ENCODE results near the gene ALDH3B2. TPM values are rescaled to one million over a fixed set of nuclear protein-coding genes. Genes with fewer than 3 reads are reported as not detected.

ALDH3B2 gene
- total and polyA plus RNA-seq, 8 donors = 0.89 to 23.5 TPM; not detected in 6

DNA sequence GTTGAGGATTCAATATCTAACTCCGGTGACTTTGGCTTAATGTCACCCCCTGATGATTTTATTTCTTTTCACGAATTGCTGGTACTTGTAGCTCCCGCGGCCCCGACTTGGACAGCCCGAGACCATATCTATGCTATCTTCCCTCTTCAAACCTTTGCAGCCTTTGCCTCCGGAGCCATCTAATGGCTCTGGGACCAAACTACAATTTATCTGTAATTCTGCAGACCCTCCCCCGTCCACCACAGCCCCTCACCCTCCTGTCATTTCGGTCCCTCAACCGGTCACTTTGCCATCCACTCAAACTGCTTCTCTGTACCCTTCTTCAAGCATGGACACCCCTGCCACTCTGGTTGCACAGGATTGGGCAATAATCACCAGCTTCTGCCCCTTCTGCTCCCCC lies 25.7 kb upstream of the ALDH3B2 start:
- H3K9me3 ChIP-seq = peaks cover 0 to 7% (median 3%) of the 10 kb centered on the region in 4 donors
- H3K4me3 ChIP-seq = no peak overlapping the region
- TF ChIP-seq EP300 (IDR thresholded peaks at IDR 0.05) (no peak), POLR2A (IDR thresholded peaks at IDR 0.05) (no peak), POLR2AphosphoS5 (IDR thresholded peaks at IDR 0.05) (no peak), CTCF (IDR thresholded peaks at IDR 0.05) (no peak)
- DNase-seq = no peak
- peaks cover 0 to 8% (median 0%) of the 10 kb centered on the region in 4 donors for H3K4me1 ChIP-seq
- peaks cover 0 to 40% (median 0%) of the 10 kb centered on the region in 3 donors for H3K27me3 ChIP-seq
- WGBS, 5 donors = 70 to 77% (median 74%) methylated on average over 10 of the region's 10 CpGs
- intact Hi-C loops (cut with DNase I; ENCODE audit: low total_unique reads) = no loop called here
- no peak overlapping the region for H3K27ac ChIP-seq
- no peaks in the 10 kb centered on the region for H3K36me3 ChIP-seq

- TF ChIP-seq CTCF (IDR thresholded peaks at IDR 0.05) (no peak), POLR2A (IDR thresholded peaks at IDR 0.05) (no peak), POLR2AphosphoS5 (IDR thresholded peaks at IDR 0.05) (no peak), EP300 (IDR thresholded peaks at IDR 0.05) (no peak)
- DNase-seq = no peak
Observed at GRCh38 chr11:67699521-67699920, 25.1 kb upstream of the ALDH3B2 start.

GRCh38 chr11:67698247-67698646 lies 23.8 kb upstream of the ALDH3B2 start:
- DNase-seq = no peak
- H3K27me3 ChIP-seq = peaks cover 0 to 35% (median 0%) of the 10 kb centered on the region in 3 donors
- TF ChIP-seq POLR2A (IDR thresholded peaks at IDR 0.05) = no peak
- no peak for TF ChIP-seq POLR2AphosphoS5 (IDR thresholded peaks at IDR 0.05)
- H3K27ac ChIP-seq = no peak overlapping the region
- H3K9me3 ChIP-seq = peaks cover 0 to 7% (median 3%) of the 10 kb centered on the region in 4 donors
- peaks cover 0 to 1% (median 0%) of the 10 kb centered on the region in 4 donors for H3K4me1 ChIP-seq
- H3K36me3 ChIP-seq = no peaks in the 10 kb centered on the region
- intact Hi-C loops (cut with DNase I; ENCODE audit: low total_unique reads) = no loop called here
- no peak overlapping the region for H3K4me3 ChIP-seq
- 73 to 85% (median 78%) methylated on average over 5 to 6 of the region's 6 CpGs for WGBS, 5 donors

More at GRCh38 chr11:67699521-67699920, 25.1 kb upstream of the ALDH3B2 start:
- Histone ChIP-seq H3K4me1 (peaks cover 0 to 8% (median 0%) of the 10 kb centered on the region in 4 donors), H3K9me3 (peaks cover 0 to 7% (median 3%) of the 10 kb centered on the region in 4 donors), H3K4me3 (no peak overlapping the region), H3K27me3 (peaks cover 0 to 43% (median 0%) of the 10 kb centered on the region in 3 donors), H3K27ac (no peak overlapping the region), H3K36me3 (no peaks in the 10 kb centered on the region)
- intact Hi-C loops (cut with DNase I; ENCODE audit: low total_unique reads) = no loop called here
- WGBS, 5 donors = 65 to 73% (median 69%) methylated on average over 10 of the region's 10 CpGs

DNA sequence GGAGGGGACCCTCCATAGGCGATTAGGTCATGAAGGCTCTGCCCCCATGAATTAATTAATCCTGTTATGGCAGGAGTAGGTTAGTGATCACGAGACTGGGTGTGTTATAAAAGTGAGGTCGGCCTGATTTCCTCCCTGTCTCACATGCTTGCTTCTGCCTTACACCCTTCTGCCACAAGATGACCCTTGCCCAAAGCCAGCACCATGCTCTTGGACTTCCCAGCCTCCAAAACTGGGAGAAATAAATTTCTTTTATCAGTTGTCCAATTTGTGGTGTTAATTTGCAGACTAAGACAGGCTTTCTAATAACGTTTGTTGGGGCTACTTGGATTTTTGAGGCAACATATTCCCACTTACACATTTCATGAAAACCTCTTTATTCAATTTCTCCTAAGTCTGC lies 23.4 kb upstream of the ALDH3B2 start:
- peaks cover 0 to 35% (median 0%) of the 10 kb centered on the region in 3 donors for H3K27me3 ChIP-seq
- DNase-seq = no peak
- H3K9me3 ChIP-seq = peaks cover 0 to 7% (median 3%) of the 10 kb centered on the region in 4 donors
- H3K36me3 ChIP-seq = no peaks in the 10 kb centered on the region
- no peak for TF ChIP-seq EP300 (IDR thresholded peaks at IDR 0.05)
- no peak for TF ChIP-seq CTCF (IDR thresholded peaks at IDR 0.05)
- no peak for TF ChIP-seq POLR2A (IDR thresholded peaks at IDR 0.05)
- no peak for TF ChIP-seq POLR2AphosphoS5 (IDR thresholded peaks at IDR 0.05)
- 82 to 93% (median 91%) methylated on average over 4 of the region's 4 CpGs for WGBS, 5 donors
- intact Hi-C loops (cut with DNase I; ENCODE audit: low total_unique reads) = no loop called here
- H3K27ac ChIP-seq = no peak overlapping the region
- no peak overlapping the region for H3K4me3 ChIP-seq
- H3K4me1 ChIP-seq = no peaks in the 10 kb centered on the region

GRCh38 chr11:67696998-67697397 lies 22.6 kb upstream of the ALDH3B2 start:
- Histone ChIP-seq H3K9me3 (peaks cover 0 to 7% (median 3%) of the 10 kb centered on the region in 4 donors), H3K4me1 (no peaks in the 10 kb centered on the region), H3K36me3 (no peaks in the 10 kb centered on the region), H3K27me3 (peaks cover 0 to 35% (median 0%) of the 10 kb centered on the region in 3 donors), H3K4me3 (no peak overlapping the region), H3K27ac (no peak overlapping the region)
- intact Hi-C loops (cut with DNase I; ENCODE audit: low total_unique reads) = no loop called here
- WGBS, 5 donors = 88 to 95% (median 91%) methylated on average over 7 of the region's 7 CpGs
- DNase-seq = no peak
- TF ChIP-seq EP300 (IDR thresholded peaks at IDR 0.05) = no peak
- TF ChIP-seq POLR2A (IDR thresholded peaks at IDR 0.05) = no peak
- no peak for TF ChIP-seq CTCF (IDR thresholded peaks at IDR 0.05)
- no peak for TF ChIP-seq POLR2AphosphoS5 (IDR thresholded peaks at IDR 0.05)

All from stomach (tissue), 9 donors.